HG03066 (cell line): ENCODE measurements around the gene PLCG2.
"Not testable (repeated sequence)": the region's sequence is repeated elsewhere in the genome, so short reads cannot be mapped to it uniquely, and the experiment has no call there.

Experiments used
- ATAC-seq: cut with Tn5 transposase; IDR thresholded peaks from one replicate; pipeline ENCODE4 v1.9.1; 2021; ENCODE audit warnings: low read depth; ENCODE audit not compliant: unreplicated experiment

The PLCG2 gene

DNA sequence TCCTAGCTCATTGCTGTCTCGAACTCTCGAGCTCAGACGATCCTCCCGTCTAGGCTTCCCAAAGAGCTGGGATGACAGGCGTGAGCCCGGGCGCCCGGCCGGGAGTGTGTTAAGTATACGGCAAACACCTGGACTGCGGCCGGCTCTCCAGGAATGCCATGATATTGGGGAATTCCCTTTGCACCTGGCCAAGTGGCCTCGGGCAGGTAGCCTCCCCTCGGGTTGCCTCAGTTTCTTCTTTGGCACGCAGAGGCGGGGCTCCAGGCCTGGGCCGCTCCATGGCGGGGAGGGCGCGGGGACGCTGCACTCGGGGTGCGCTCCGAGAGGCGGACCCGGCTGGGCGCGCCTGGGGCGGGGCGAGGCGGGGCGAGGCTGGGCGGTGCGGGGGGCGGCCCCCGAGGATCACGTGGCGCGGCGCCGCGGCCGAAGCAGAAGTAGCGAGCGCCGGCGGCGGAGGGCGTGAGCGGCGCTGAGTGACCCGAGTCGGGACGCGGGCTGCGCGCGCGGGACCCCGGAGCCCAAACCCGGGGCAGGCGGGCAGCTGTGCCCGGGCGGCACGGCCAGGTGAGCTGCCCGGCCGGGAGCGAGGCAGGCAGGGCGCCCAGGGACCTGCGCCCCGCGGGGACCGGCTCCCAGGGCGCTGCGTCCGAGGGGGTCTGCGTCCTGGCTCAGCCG is at the start of gene PLCG2:
Gene PLCG2, plus strand, starts transcription at position 431 of the 675 bp plus-strand sequence. CDS start 6,699 bp downstream, outside the sequence.
- peak; percentile 66 for ATAC-seq

DNA sequence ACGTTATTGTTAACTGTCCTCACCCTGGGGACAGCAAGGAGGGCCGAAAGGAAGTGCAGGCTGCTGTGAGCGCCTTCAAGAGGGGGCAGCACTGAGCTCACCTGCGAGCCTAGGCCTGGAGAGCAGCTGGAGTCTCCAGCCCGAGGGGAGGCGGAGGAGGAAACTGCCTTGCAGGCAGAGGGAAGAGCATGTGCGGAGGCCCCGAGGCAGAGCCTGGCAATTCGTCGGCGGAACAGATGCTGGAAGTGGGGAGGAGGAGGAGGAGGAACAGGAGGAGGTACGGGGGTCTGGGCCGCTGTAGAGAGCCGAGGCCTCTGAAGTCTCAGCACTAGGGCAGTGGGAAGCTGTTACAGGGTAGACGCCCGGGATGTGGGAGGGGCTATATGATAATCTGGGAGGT is 49.6 kb upstream of the PLCG2 start:
- ATAC-seq: no peak

DNA sequence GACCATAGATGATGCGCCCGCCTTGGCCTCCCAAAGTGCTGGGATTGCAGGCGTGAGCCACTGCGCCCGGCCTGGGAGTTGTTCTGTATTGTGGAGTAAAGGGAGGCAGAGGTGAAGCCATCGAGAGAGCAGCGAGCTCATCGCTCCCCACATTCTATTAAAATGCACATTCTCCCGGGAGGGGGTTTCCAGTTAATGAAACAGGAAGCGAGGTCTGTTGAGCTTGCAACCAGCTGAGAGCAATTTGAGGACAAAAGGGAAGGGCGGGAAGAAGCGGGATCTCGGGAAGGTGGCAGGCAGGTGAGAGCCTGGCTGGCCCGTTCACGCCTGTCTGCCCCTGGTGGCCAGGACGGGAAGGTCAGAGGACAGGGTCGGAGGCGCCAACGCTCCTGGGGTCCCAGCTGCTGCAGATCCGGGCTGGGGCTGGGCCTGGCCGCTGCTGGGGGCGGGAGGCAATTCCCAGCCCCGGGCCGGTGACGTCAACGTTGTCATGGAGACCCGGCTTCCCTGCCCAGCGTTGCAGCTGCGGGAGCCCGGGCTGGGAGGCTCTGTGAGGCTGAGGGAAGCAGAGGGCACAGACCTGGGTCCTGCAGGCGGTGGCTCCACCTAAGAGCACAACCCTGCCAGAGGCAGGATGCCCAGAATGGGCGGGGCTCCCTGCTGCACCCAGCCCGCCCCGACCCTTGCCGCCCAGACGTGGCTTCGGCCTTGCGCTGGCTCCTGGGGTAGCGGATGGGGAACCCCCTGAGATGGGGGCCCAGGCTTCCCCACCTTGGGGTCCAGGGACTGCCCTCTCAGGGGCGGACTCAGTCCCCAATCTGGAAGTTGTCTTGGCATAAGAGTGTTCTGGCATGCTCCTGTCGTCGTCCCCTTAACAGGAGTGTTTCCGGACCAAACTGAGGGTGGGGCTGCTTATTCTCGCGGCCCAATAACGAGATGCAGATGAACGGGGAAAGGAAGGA is 48.7 kb upstream of the PLCG2 start:
- ATAC-seq: no peak

DNA sequence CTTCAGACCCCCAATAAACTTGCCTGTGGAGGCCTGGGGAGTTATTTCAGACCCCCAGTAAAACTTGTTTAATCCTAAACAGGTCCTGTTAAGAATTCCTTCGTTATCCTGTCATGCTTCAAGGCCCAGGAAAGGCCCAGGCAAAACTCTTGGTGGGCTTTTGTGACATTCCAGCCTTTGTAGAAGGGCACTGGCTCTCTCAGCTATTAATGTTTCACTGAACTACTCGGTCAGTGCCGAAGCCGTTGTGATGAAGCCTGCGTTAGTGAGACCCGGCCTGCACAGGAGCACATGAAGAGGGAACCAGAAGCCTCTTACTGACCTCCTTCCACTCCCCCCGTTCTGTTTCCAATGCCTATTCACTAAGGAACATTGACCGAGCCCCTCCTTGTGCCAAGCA is 47.4 kb upstream of the PLCG2 start:
- ATAC-seq: no peak

DNA sequence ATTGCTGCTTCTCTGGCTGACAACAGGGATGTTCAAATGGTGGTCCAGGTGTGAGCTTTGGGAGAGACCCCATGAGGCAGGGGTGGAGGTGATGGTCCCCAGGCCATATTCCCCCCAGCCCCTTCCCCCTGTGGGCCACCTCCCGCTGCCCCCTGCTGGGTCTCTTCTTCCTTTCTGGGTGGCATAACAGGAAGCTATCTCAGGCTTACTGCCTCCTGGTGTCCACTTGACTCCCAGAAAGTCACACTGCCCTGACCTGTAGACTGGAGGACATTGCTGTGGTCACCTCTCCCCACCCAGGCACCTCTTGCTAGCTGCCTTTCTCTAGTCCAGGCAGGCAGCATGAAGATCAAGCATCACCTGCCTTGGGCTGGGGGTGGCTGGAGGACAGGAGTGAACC is 46.4 kb upstream of the PLCG2 start:
- no peak for ATAC-seq

DNA sequence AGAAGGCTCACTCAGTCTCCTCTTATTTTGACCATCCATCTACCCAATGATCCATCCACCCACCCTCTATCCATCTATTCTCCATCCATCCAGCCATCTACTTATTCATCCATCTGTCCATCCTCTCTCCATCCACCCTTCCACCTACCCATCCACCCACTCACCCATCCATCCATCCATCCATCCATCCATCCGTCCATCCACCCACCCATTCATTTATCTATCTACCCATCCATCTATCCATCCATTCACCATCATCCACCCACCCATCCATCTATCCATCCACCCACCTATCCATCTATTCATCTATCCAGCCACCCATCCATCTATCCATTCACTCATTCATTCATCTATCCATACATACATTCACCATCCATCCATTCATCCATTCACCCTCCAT is 45.8 kb upstream of the PLCG2 start:
- no peak for ATAC-seq

DNA sequence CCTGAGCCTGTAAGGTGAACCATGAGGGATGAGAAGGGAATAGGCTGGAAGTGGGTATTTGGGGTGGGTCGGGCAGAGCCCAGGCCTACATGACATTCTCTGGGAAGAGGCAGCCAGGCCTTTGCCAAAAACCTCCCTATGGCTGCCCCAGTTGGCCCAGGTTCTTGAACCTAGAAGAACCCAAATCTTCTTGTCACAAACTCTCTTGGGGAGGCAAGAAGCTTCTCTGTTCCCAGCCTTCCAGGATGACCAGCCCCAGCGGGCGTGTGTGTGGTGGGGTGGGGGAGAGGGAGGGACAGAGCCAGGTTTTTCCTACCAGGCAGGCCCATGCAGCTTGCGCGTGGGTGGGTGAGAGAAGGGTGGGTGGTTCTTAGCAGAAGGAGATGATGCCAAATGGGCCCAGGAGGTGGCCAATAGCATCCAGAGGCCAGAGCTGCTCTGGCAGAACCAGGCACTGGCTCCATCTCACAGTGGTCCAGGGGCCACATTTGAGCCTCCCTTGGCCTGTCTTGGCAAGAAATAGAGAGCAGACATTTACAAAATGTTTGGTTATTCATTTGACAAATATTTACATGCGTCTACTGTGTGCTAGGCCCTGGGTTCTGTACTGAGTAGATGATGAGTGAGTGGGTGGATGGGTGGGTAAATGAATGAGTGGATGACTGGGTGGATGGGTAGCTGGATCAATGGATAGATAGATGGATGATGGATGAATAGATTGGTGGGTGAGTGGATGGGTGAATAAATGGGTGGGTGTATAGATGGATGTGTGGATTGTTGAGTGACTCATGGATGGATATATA is 44.3 kb upstream of the PLCG2 start:
- no peak for ATAC-seq

DNA sequence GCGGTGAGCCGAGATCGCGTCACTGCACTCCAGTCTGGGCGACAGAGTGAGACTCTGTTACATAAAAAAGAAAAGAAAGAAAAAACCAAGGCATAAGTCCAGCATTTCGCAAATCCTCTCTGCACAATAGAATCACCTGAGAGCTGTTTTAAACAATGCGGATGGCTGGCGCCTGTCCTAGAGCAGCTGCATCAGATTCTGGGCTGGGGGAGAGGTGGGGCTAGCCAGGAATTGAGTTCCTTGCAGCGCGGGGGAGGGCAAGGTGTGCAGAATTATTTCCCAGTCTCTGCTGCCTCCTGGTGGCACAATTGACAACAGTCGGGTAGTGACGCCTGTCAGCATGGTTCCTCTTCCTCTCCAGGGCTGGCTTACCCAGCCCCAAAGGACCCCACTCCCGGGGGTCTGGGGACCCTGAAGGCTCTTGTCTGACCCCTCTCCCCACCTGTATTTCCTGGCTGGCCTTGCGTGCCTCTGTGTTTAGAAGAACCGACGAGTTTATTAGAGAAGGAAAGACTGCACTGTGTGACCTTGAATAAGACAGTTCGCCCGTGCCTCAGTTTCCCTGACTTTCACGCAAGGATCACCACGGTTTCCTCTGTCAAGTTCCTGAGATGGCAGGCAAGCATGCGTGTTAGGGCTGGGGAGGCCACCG is 41.1 kb upstream of the PLCG2 start:
- ATAC-seq: peak; percentile 58

DNA sequence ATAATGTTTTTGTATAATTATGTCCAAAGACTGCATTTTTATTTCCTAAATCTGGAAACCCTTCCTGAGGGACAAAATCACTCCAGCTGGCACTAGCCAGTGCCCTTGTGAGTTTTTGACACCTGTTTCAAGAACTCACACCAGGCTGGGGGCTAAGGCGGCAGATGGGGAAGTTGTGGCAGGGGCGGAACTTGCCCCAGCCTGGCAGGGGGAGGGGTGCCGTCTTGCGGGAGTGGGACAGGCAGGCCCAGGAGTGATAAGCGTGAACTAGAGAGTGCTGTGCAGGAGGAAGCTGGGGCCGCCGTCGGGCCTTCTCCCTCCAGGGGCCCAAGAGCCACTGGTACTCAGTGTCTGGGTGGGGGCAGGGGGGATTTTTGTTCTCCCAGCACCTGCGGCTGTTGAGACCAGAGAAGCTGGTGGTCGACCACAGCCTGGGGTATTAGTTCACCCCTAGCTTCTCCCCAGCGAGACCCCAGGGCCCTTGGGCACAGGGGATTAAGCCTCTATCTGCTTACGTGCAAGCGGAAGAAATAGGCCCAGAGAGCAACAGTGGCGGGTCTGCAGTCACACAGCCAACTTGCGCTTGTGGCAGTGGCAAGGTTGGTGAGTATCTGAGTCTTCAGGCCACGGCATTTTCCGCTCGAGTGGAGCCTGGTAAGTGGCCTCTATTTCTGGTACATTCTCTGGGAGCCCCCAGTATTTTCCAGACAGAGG is 40.2 kb upstream of the PLCG2 start:
- ATAC-seq: no peak

DNA sequence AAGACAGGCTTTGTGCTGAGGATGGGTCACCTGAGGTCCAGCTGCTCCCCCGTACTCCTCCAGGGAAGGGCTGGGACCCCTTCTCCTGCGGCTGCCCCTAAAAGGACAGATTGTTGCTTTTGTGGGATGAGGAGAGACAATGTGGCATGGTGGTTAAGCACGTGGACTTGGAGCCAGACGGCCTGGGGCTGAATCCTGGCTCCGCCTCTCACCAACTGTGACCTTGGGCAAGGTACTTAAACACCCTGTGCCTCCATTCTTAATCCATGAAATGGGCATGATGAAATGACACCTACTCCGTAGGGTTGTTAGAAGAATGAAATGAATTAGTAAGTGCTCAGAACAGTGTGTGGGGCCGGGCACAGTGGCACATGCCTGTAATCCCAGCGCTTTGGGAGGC is 39.6 kb upstream of the PLCG2 start:
- no peak for ATAC-seq

DNA sequence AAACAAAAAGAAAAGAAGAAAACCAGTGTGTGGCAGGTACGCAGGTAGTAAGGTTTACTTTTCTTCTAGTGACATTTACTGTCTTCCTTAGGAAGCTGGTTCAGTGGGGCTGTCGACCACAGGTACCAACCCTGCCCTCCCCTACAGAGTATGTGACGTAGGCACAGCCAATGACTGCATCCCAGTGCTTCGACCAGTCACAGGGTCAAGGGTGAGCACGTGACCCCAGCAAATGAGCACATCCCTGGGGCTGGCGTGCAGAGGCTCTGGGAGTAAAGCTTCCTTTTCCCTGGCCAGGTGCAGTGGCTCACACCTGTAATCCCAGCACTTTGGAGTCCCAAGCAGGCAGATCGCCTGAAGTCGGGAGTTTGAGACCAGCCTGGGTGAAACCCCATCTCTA is 38.9 kb upstream of the PLCG2 start:
- peak; percentile 44 for ATAC-seq

DNA sequence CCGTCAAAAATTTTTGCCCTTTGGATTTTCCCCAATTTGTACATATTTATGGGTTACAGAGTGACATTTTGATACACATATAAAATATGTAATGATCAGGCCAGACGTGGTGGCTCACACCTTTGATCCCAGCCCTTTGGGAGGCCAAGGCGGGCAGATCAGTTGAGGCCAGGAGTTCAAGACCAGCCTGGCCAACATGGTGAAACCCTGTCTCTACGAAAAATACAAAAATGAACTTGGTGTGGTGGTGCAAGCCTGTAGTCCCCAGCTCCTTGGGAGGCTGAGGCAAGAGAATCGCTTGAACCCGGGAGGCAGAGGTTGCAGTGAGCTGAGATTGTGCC is 37.7 kb upstream of the PLCG2 start:
- ATAC-seq: not testable (repeated sequence)

DNA sequence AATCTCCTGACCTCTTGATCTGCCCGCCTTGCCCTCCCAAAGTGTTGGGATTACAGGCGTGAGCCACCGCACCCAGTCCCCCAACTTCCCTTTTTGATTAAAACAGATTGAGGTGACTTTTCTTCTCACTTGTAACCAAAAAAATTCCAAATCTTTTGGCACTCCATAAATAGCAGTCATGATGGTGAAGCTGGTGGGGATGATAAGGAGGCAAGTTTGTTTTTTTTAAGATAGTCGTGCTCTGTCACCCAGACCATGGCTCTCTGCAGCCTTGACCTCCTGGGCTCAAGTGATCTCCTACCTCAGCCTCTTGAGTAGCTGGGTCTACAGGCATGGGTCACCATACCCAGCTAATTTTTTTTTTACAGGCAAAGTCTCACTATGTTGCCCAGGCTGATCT is 34.7 kb upstream of the PLCG2 start:
- no peak for ATAC-seq

DNA sequence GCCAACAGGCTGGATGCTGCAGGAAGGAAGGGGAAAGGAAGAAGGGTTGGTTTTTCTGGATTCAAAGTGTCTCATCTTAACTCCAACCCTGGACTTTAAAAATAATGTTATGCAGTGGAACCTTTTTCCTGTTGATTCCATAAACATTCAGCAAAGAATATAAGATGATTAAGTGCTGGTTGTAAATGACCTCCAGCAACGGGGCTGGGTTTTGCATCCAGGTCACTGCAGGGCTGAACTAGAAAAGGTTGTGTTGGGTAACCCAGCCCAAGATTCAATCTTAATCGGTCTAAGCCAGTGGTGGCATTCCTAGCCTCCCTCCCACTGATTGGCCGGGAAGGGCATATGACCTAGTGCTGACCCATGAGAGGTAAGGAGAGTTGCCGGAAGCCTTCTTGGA is 34.2 kb upstream of the PLCG2 start:
- no peak for ATAC-seq

DNA sequence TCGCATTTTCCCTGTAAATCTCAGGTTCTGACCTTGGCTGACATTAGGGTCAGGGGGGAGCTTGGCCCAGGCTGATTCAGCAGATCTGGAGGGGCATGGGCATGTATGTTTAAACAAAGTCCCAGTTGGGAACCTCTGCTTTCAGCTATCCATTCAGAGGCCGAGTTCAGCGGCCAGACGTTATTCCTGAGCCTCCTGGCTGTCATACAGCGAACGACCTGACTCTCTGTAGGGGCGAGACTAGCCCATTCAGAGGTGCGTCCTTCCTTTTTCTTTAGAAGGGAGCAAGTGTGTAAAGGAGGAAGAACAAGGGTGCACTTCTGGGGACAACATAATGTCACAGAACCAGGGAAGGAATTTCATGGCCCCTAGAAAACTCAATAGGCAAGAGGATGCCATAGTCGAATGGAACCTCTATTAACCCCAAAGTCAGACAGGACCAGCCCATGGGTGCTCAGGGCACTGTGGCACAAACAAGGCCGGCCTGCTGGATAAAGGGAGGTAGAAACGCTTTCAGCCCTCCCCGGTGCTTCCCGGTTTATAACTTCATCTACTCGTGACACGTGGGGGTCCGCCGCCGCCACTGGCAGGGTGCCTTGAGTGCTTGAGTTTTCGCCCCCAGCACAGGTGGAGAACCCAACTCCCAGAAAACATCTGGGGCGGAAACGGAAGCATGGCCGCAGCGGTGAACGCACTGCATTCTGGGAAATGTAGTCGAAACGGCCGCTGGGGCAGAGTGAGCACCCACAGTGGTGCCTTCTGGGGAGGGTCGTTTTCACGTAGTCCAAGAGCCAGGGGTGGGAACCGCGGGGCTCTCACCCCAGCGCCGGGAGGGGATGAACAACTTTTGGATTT is 33.2 kb upstream of the PLCG2 start:
- peak; percentile 80 for ATAC-seq

DNA sequence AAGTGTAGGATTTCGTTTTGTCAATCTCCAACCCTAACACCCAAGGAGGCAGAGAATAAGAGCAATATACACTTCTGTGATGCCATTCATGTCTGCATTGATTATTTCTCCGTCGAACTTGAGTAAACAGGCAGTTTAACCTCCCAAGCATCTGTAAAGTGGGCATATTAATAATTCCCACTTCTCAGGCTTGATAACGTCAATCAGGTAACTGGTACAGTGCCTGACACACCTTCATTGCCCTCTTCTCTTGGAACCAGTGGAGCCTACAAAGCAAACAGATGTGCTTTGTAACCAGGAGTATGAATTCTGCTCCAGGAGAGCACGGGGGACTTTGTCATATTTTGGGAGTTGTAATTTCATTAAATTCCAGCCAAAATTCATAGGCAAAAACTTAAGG is 32.5 kb upstream of the PLCG2 start:
- ATAC-seq: no peak

DNA sequence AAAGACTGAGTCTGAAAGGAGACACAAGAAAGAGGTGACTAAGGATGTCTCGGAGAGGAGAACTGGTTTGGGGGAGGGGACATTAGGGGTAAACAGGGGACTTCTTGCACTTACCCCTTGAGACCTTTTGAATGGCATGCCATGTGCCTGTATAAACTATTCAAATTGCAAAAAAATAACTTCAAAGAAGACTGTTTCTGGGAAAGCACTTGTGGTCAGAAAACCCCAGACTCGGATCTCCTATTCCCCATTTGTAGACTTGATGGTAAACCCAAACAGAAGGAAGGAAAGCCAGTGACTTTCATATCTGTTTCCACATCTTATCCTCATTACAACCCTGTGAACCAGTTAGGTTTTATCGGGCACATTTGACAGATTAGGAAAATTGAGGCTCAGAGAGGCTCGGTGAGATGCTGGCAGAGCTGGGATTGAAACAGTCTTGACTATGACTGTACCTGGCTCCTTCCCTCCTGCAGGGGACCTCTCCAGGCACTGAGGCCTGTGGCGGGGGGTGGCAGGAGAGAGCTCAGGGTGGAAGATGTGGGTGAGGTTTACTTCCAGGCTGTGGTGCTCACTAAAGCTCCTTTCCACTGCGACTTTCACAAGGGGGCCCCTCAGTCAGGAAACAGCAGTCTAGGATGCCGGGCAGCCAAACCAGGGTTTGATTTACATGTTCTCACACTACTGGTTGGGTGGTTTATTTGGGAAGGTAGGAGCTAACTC is 30.5 kb upstream of the PLCG2 start:
- no peak for ATAC-seq

DNA sequence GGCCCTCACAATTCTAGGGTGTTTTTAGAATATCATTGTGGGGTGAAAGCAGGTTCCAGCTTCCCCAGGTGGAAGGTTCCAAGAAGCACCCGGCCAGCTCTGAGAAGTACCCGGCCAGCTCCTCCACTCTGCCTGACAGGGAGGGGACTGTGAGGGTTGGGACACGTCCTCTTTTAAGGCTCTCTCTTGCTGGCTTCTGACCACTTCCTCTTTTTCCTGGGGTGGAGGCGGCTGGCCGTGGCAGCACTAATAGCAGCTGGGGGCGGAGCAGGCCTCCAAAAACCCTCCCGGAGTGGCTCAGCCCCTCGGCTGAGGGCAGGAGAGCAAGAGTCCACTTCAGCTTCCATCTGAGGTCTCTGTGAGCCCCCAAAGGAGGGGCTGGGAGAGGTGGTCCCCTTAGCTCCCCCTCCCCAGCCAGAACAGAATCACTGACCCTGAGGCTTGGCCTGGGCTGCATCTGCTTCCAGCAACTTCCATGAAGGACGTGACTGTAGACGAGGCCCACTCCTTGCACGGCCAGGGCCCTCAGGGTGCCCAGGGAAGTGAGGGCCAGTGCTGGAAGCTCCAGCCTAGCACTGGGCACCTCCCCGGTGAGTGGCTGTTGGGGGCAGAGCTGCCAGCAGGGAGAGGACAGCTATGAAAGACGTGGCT is 26.7 kb upstream of the PLCG2 start:
- ATAC-seq: peak; percentile 92
